22Rv1 (cell line): Measurements from ENCODE around the gene SLC5A5.

Source experiments
- CTCF ChIP-seq: fragments of 450-650 bp; IDR thresholded peaks from 2 replicates; pipeline ENCODE4 v1.5.1; 2017; ENCODE audit warnings: mild to moderate bottlenecking
- ZFX ChIP-seq: fragments of 450-650 bp; IDR thresholded peaks from 2 replicates; pipeline ENCODE4 v1.6.1; 2017; ENCODE audit warnings: antibody characterized with exemption, borderline replicate concordance

- TF ChIP-seq CTCF, result no peak
- no peak for TF ChIP-seq ZFX
Observed at GRCh38 chr19:17824339-17824738, 47.4 kb upstream of the SLC5A5 start.
